ENCODE data around the gene SLC35C1.

DNA sequence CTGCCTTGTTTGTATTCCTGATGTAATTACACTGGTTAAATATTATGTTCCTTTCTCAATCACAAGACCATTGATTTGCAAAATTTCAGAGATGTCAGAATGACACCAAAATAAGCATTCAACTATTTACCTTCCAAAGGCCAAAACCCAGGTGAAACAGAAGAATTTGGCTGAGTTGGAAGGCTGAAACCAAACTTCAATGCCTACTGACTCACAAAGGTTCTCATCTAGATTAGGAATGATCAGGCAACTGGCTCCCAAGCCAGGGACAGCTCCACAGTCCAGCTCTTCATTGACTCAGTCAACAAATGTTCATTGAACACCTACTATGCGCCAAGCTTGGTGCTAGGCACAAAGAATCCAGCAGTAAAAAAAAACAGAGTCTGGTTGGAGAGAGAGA, 13.4 kb upstream of the SLC35C1 start:
- TF ChIP-seq GATA2 (IDR thresholded peaks at IDR 0.05; ENCODE audit: low read depth, low read length): no peak
- TF ChIP-seq GATA3 (IDR thresholded peaks at IDR 0.05; ENCODE audit: low read depth, low read length): no peak
